GM21515 (cell line): ENCODE results near the gene SCFD2.
"Not testable (repeated sequence)": the region's sequence is repeated elsewhere in the genome, so short reads cannot be mapped to it uniquely, and the experiment has no call there.

ENCODE experiments used
- ATAC-seq: cut with Tn5 transposase; IDR thresholded peaks from one replicate; pipeline ENCODE4 v1.9.1; 2021; ENCODE audit not compliant: unreplicated experiment

The SCFD2 gene

GRCh38 chr4:52841682-52842456 lies 524.0 kb downstream of the SCFD2 start:
- no peak for ATAC-seq

GRCh38 chr4:52840531-52841370 lies 525.1 kb downstream of the SCFD2 start:
- no peak for ATAC-seq

GRCh38 chr4:52838729-52839586 lies 526.9 kb downstream of the SCFD2 start:
- ATAC-seq, result no peak

DNA sequence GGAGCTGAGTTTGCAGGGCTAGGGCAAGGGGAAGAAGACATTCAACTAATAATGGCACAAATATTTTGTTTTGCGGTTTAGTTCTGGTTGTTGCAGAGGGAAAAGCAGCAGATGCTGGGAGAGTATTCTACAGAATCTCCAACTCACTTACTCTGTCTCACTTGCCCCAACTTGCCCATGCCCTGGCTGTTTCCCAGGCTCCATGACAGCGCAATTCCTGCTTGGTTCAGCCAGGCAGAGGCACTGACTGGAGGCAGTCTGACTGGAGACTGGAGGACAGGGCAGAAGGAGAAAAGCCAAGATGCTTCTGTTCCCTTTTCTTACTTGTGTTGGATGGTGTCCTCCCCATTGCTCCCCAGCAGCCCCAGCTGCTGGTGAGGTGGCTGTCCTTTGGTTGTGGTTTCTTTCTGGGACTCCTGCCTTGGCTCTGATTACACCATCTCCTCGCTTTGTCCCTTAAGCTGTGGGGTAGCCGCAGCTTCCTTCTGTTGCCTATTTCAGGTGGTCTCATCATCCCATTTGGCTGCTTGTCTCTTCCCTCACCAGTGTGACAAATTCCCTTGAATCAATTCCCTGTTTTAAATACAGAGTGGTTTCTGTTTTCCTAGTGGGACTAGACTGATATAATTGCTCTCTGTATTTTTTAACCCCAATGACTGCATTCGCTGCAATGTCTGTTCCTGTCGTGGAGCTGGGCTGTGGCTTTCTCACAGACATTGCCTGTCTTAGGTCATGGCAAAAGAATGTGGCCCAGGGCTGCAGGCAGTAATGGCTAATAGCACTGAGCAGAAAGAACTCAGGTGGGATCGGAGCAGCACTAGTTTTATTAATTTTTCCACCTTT lies 527.9 kb downstream of the SCFD2 start:
- ATAC-seq, result no peak

- ATAC-seq, result no peak
Measured at GRCh38 chr4:52836678-52837077, 529.2 kb downstream of the SCFD2 start.

GRCh38 chr4:52836120-52836519 lies 529.7 kb downstream of the SCFD2 start:
- no peak for ATAC-seq

- not testable (repeated sequence) for ATAC-seq
Measured at GRCh38 chr4:52834641-52835456, 531.0 kb downstream of the SCFD2 start.

DNA sequence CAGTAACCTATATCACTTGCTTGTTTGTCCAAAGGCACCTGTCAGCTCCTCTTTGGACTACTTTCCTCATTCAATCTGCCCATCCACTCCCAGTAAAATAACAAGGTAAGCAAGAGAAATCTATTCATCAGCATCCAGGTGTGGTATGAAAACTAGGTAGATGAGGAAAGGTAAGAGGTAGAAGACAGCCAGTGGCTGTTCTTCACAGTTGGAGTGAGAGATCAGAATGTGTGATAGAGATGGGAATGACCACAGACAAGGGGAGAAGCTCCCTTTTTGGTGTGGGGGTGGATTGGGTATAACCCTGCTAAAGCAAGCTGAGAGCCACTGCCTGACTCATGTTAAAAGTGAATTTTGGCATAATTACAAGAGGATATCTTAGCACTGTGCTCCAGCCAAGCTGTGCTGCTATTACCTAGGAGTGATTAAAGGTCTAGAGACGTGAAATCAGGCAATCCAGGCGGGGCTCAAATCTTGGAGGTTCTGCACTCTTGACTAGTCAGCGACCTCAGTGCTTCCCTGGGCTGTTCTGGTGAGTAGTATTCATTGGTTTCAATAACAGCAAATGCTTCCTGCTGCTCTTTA lies 531.8 kb downstream of the SCFD2 start:
- no peak for ATAC-seq

DNA sequence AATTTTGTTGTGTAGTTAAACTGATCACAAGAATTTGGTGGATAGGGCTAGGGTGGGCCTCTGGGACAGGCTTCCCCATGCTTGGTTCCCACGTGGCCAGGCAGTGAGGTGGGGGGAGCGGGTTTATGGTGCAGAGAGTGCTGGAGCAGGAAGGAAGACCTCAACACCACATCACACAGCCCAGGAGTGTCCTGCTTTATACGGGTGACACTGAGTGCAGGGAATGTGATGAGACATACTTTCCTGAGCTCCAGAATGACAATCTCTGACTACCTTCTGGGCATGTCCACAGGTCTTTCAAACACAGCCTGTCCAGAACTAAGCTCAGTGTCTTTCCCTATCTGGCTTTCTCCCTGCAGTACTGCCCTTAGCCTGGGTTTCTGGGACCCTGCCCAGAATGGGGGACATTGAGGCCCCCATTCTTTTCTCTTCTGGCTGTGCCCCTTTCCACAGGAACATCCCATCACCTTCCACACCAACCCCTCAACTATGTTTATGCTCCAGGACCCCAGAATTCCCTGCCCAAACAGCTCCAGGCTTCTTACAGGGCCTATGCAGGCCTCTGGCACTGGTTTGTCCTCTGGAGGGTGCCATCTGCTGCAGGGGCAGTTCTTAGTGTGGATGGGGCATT lies 540.3 kb downstream of the SCFD2 start:
- ATAC-seq, result no peak

DNA sequence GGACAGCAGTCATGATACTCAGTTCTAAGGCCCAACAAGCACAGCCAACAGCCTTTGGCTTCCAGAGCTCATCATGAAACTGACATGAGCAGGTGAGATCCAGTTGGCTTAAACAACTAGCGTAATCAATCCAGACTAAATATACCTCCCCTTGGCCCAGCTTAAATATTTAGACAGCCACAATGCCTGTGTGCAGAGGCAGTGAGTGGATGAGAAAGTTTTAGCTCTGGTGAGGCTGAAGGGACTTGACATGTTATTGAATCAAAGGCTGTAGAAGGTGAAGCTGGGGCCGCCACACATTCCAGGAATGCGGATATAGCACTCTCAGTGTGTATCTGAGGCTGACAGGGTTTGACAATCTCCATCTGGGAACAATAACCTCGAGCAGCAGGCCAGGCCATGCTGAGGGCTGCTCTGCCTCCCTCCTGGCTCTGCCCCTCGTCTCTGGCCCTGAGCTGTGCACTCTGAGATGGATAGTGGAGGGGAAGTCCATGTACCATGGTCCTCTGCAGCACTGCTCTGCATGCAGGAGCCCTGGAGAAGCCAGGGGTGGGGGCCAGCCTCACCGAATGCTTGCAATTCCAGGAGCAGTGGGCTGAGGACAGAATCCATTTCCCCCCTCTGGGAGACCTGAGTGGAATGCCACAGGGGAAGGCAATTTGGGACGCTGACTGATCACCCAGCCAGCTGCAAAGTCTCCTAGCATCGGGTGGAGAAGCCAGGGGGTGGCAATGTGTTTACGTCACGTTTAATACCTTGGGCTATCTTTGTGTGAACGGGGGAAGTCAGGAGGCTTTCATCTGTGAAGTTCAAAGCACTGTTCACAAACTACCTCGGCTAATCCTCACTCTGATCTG lies 541.0 kb downstream of the SCFD2 start:
- ATAC-seq, result no peak

DNA sequence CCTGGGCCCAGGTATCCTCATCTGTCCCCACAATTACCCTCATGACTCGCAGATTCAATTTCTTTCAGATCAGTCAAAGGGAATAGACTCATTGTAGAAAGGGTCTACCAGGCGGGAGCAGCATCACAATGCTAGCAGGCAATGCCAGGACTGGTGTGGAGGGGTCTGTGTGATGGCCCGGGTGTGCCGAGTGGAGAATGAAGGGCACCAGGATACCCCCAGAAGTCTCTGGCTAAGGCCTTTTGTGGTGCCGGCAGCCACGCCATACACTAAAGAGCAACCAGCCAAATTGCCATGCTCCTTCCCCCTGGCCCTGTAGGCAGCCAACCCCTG lies 541.6 kb downstream of the SCFD2 start:
- ATAC-seq, result no peak

GRCh38 chr4:52823702-52824092 lies 542.2 kb downstream of the SCFD2 start:
- no peak for ATAC-seq
